ENCODE measurements around the gene DNAH17. TPM values are rescaled to one million over a fixed set of nuclear protein-coding genes. Genes with fewer than 3 reads are reported as not detected.

Gene DNAH17
- total and polyA plus RNA-seq, 2 of the 8 experiments (the other 6 are each of a cell fraction or from before 2014, with no cell fraction given) = 0.14 to 0.67 TPM

- Histone ChIP-seq H3K27me3 (replicated peaks in 1 of 4; ENCODE audit: control insufficient read depth in 3 of 4, extremely low read depth in 1 of 4, insufficient read depth in 3 of 4, low read length in 3 of 4) (no peaks in the 10 kb centered on the region), H3K36me3 (ENCODE audit: control insufficient read depth in 2 of 4, insufficient read depth in 4 of 4, low read length in 3 of 4) (peaks cover 5 to 34% (median 15%) of the 10 kb centered on the region in 4 experiments; a peak in 7 of 8 replicates), H2BK20ac (ENCODE audit: low read length) (no peak overlapping the region), H3K56ac (replicated peaks; ENCODE audit: insufficient read length, low read depth, low read length) (no peak overlapping the region), H4K91ac (replicated peaks; ENCODE audit: insufficient read length, low read length) (no peak overlapping the region), H2BK120ac (replicated peaks; ENCODE audit: low read depth, low read length) (no peak overlapping the region), H4K8ac (ENCODE audit: extremely low read depth, insufficient read depth, low read length) (no peak overlapping the region), H3K4ac (replicated peaks; ENCODE audit: insufficient read length, low read depth, low read length) (no peak overlapping the region), H3K27ac (ENCODE audit: low read depth, low read length) (no peak overlapping the region), H3K23me2 (ENCODE audit: low read depth, low read length) (no peaks in the 10 kb centered on the region), H3K9ac (replicated peaks in 1 of 4; ENCODE audit: extremely low read depth in 1 of 4, low read depth in 3 of 4, low read length in 3 of 4) (no peak overlapping the region), H3K18ac (ENCODE audit: extremely low read depth, low read length) (no peak overlapping the region), H2AFZ (ENCODE audit: low read length) (no peak overlapping the region), H3K9me3 (ENCODE audit: insufficient read depth in 2 of 2, low read depth in 1 of 2, low read length in 1 of 2) (no peaks in the 10 kb centered on the region), H3K4me3 (ENCODE audit: extremely low read depth in 1 of 4, insufficient read depth in 2 of 4, low read depth in 3 of 4, low read length in 4 of 4) (no peak overlapping the region), H3K79me2 (ENCODE audit: control insufficient read depth in 1 of 2, insufficient read depth in 2 of 2, low read length in 2 of 2) (peaks cover 0 to 26% of the 10 kb centered on the region in 2 experiments; a peak in 2 of 4 replicates), H4K20me1 (replicated peaks in 1 of 2; ENCODE audit: control insufficient read depth in 1 of 2, insufficient read depth in 2 of 2, low read length in 2 of 2) (peaks cover 11 to 20% of the 10 kb centered on the region in 2 experiments), H3K23ac (ENCODE audit: insufficient read length) (no peak overlapping the region), H4K5ac (ENCODE audit: insufficient read length, low read depth, low read length) (no peak overlapping the region), H3K14ac (ENCODE audit: insufficient read length) (no peak overlapping the region), H2BK5ac (ENCODE audit: low read depth, low read length) (no peak overlapping the region), H3K4me2 (ENCODE audit: insufficient read depth in 1 of 2, low read depth in 2 of 2, low read length in 2 of 2) (no peak overlapping the region), H2BK15ac (ENCODE audit: low read length) (no peak overlapping the region), H2BK12ac (ENCODE audit: low read depth, low read length) (no peak overlapping the region), H3K4me1 (replicated peaks in 1 of 4; ENCODE audit: control insufficient read depth in 3 of 4, insufficient read depth in 4 of 4, low read length in 3 of 4) (peaks cover 0 to 9% (median 4%) of the 10 kb centered on the region in 4 experiments; a peak in 4 of 7 replicates), H3K79me1 (ENCODE audit: low read depth, low read length) (peaks cover 14% of the 10 kb centered on the region), H2AK5ac (ENCODE audit: low read depth, low read length) (no peak overlapping the region)
- TF ChIP-seq CBX5 (IDR thresholded peaks at IDR 0.05; ENCODE audit: low read depth, low read length) (no peak), EP300 (IDR thresholded peaks at IDR 0.05; ENCODE audit: borderline replicate concordance in 1 of 2, low read depth in 2 of 2, low read length in 2 of 2) (no peak), BRCA1 (IDR thresholded peaks at IDR 0.05; ENCODE audit: low read depth, low read length) (no peak)
- CTCF ChIA-PET (ENCODE audit: partially characterized antibody) = interaction anchor here (0.8 to 13.7 kb wide), 11 partner anchors 10 to 130 kb away, joined by 3 to 257 read pairs (median 3); partner anchors contain the start of gene SOCS3
- POLR2A ChIA-PET (ENCODE audit: partially characterized antibody) = interaction anchor here (1.0 to 1.8 kb wide), 3 partner anchors 16 to 52 kb away, joined by 3 to 6 read pairs (median 5); no protein-coding TSS in a partner anchor
- WGBS, 2 experiments (ENCODE audit: extremely low coverage in 1 of 2, insufficient coverage in 1 of 2, insufficient read length in 1 of 2, insufficient replicate concordance in 2 of 2, low coverage in 1 of 2, low lambda C conversion rate in 2 of 2, missing lambda C conversion rate in 1 of 2) = 86% methylated on average over 12 of the region's 12 CpGs; no CpG with 5 or more reads in 1 of the 2 experiments
- FAIRE-seq = no peak
- DNase-seq (ENCODE audit: low read depth in 1 of 2, low spot score in 2 of 2) = no peak
Measured at GRCh38 chr17:78418326-78419026, 158.7 kb downstream of the DNAH17 start.
